GM21723 (cell line): Measurements from ENCODE around the gene CARS2.
"Not testable (repeated sequence)": the region's sequence is repeated elsewhere in the genome, so short reads cannot be mapped to it uniquely, and the experiment has no call there.

Experiments used
- ATAC-seq: cut with Tn5 transposase; IDR thresholded peaks from one replicate; pipeline ENCODE4 v1.9.1; 2021; ENCODE audit warnings: mild to moderate bottlenecking, moderate library complexity; ENCODE audit not compliant: unreplicated experiment

Gene CARS2

GRCh38 chr13:110712081-110712848 is 6.3 kb upstream of the CARS2 start:
- peak; percentile 34 for ATAC-seq

- ATAC-seq = peak; percentile 1
These were observed 855 bp upstream of the CARS2 start for GRCh38 chr13:110706570-110707372.

GRCh38 chr13:110705356-110705825 is 525 bp downstream of the CARS2 start:
- ATAC-seq = no peak

- ATAC-seq = no peak
These were observed 3.1 kb downstream of the CARS2 start for GRCh38 chr13:110702591-110703526.

- ATAC-seq = no peak
These were observed 3.8 kb downstream of the CARS2 start for GRCh38 chr13:110702089-110702488.

- not testable (repeated sequence) for ATAC-seq
These were observed 4.9 kb downstream of the CARS2 start for GRCh38 chr13:110701061-110701460.

- no peak for ATAC-seq
These were observed 5.3 kb downstream of the CARS2 start for GRCh38 chr13:110700641-110701040.

GRCh38 chr13:110700186-110700585 is 5.7 kb downstream of the CARS2 start:
- ATAC-seq = no peak

GRCh38 chr13:110699148-110700145 is 6.5 kb downstream of the CARS2 start:
- no peak for ATAC-seq

GRCh38 chr13:110698689-110699088 is 7.2 kb downstream of the CARS2 start:
- ATAC-seq = peak; percentile 74

GRCh38 chr13:110697842-110698241 is 8.1 kb downstream of the CARS2 start:
- no peak for ATAC-seq

- ATAC-seq = no peak
These were observed 9.1 kb downstream of the CARS2 start for GRCh38 chr13:110696776-110697175.

- ATAC-seq = not testable (repeated sequence)
These were observed 10.1 kb downstream of the CARS2 start for GRCh38 chr13:110695774-110696173.

GRCh38 chr13:110690516-110690915 is 15.4 kb downstream of the CARS2 start:
- no peak for ATAC-seq

- no peak for ATAC-seq
These were observed 16.2 kb downstream of the CARS2 start for GRCh38 chr13:110689711-110690110.

- no peak for ATAC-seq
These were observed 16.9 kb downstream of the CARS2 start for GRCh38 chr13:110689041-110689440.

- ATAC-seq = no peak
These were observed 18.2 kb downstream of the CARS2 start for GRCh38 chr13:110687736-110688135.

- no peak for ATAC-seq
These were observed 20.5 kb downstream of the CARS2 start for GRCh38 chr13:110685305-110686020.
